ENCODE measurements around the gene RFX8. TPM values are rescaled to one million over a fixed set of nuclear protein-coding genes. Genes with fewer than 3 reads are reported as not detected.
"Not testable (repeated sequence)": the region's sequence is repeated elsewhere in the genome, so short reads cannot be mapped to it uniquely, and the experiment has no call there.

The RFX8 gene
- total and polyA plus RNA-seq, 5 experiments from 2014 or later: not detected

- peak overlapping the region in 4 of 10 donors; percentile 22 to 53 (median 27) for H3K4me3 Mint-ChIP-seq
- DNase-seq (peak in 2 of 10 donors; percentile 8 to 17), ATAC-seq (peak; percentile 44 to 66)
- POLR2A ChIA-PET: interaction anchor here (1.6 kb wide), 1 partner anchor 19 kb away, joined by 4 read pairs; no protein-coding TSS in a partner anchor
- H3K4me1 Mint-ChIP-seq: peaks cover 6 to 28% (median 19%) of the 10 kb centered on the region in 4 donors
- H3K36me3 Mint-ChIP-seq: no peaks in the 10 kb centered on the region
- no peaks in the 10 kb centered on the region for H3K27me3 Mint-ChIP-seq
- peak overlapping the region in 4 of 10 donors; percentile 61 to 74 (median 64) for H3K27ac Mint-ChIP-seq
- H3K9me3 Mint-ChIP-seq: no peaks in the 10 kb centered on the region
Measured at GRCh38 chr2:101361522-101361921, 113.4 kb downstream of the RFX8 start.

- Mint-ChIP-seq H3K27ac (peak overlapping the region in 2 of 10 donors; percentile 45 to 61), H3K27me3 (no peaks in the 10 kb centered on the region), H3K4me1 (peaks cover 6 to 28% (median 19%) of the 10 kb centered on the region in 4 donors), H3K36me3 (no peaks in the 10 kb centered on the region), H3K9me3 (no peaks in the 10 kb centered on the region), H3K4me3 (peak overlapping the region in 4 of 10 donors; percentile 22 to 53 (median 40))
- ATAC-seq (no peak), DNase-seq (no peak)
- POLR2A ChIA-PET: interaction anchor here (1.6 kb wide), 1 partner anchor 19 kb away, joined by 4 read pairs; no protein-coding TSS in a partner anchor
Measured at GRCh38 chr2:101361121-101361520, 113.8 kb downstream of the RFX8 start.

GRCh38 chr2:101360232-101360631 lies 114.7 kb downstream of the RFX8 start:
- no peak overlapping the region for H3K4me3 Mint-ChIP-seq
- peak overlapping the region in 3 of 10 donors; percentile 1 to 46 (median 18) for H3K27ac Mint-ChIP-seq
- H3K36me3 Mint-ChIP-seq: no peaks in the 10 kb centered on the region
- ATAC-seq (no peak), DNase-seq (no peak)
- no peaks in the 10 kb centered on the region for H3K9me3 Mint-ChIP-seq
- H3K27me3 Mint-ChIP-seq: no peaks in the 10 kb centered on the region
- POLR2A ChIA-PET: interaction anchor here (0.9 kb wide), 1 partner anchor 49 kb away, joined by 4 read pairs; no protein-coding TSS in a partner anchor
- H3K4me1 Mint-ChIP-seq: peaks cover 8 to 28% (median 19%) of the 10 kb centered on the region in 4 donors

- Mint-ChIP-seq H3K9me3 (no peaks in the 10 kb centered on the region), H3K27ac (no peak overlapping the region), H3K27me3 (no peaks in the 10 kb centered on the region), H3K4me1 (peaks cover 8 to 28% (median 19%) of the 10 kb centered on the region in 4 donors), H3K4me3 (no peak overlapping the region), H3K36me3 (no peaks in the 10 kb centered on the region)
- POLR2A ChIA-PET: no interaction called here
- no peak for DNase-seq
- ATAC-seq: no peak
Measured at GRCh38 chr2:101359410-101359954, 115.4 kb downstream of the RFX8 start.

- Mint-ChIP-seq H3K27ac (peak overlapping the region in 1 of 10 donors; percentile 9), H3K9me3 (no peaks in the 10 kb centered on the region), H3K36me3 (no peaks in the 10 kb centered on the region), H3K4me3 (no peak overlapping the region), H3K4me1 (peaks cover 8 to 25% (median 16%) of the 10 kb centered on the region in 4 donors), H3K27me3 (no peaks in the 10 kb centered on the region)
- POLR2A ChIA-PET: no interaction called here
- DNase-seq (no peak), ATAC-seq (no peak)
Measured at GRCh38 chr2:101357376-101357775, 117.5 kb downstream of the RFX8 start.

GRCh38 chr2:101356521-101356920 lies 118.4 kb downstream of the RFX8 start:
- H3K4me1 Mint-ChIP-seq: peaks cover 5 to 17% (median 7%) of the 10 kb centered on the region in 4 donors
- no peaks in the 10 kb centered on the region for H3K27me3 Mint-ChIP-seq
- H3K4me3 Mint-ChIP-seq: no peak overlapping the region
- POLR2A ChIA-PET: no interaction called here
- H3K9me3 Mint-ChIP-seq: no peaks in the 10 kb centered on the region
- no peak overlapping the region for H3K27ac Mint-ChIP-seq
- no peaks in the 10 kb centered on the region for H3K36me3 Mint-ChIP-seq
- DNase-seq: no peak
- ATAC-seq: no peak

- no peaks in the 10 kb centered on the region for H3K9me3 Mint-ChIP-seq
- POLR2A ChIA-PET: no interaction called here
- no peak overlapping the region for H3K4me3 Mint-ChIP-seq
- H3K36me3 Mint-ChIP-seq: no peaks in the 10 kb centered on the region
- peaks cover 2 to 12% (median 2%) of the 10 kb centered on the region in 4 donors for H3K4me1 Mint-ChIP-seq
- no peak for DNase-seq
- no peak overlapping the region for H3K27ac Mint-ChIP-seq
- no peaks in the 10 kb centered on the region for H3K27me3 Mint-ChIP-seq
- no peak for ATAC-seq
Measured at GRCh38 chr2:101356055-101356454, 118.9 kb downstream of the RFX8 start.

GRCh38 chr2:101355401-101356054 lies 119.4 kb downstream of the RFX8 start:
- POLR2A ChIA-PET: no interaction called here
- Mint-ChIP-seq H3K9me3 (no peaks in the 10 kb centered on the region), H3K36me3 (no peaks in the 10 kb centered on the region), H3K27me3 (no peaks in the 10 kb centered on the region), H3K4me1 (peaks cover 0 to 8% (median 2%) of the 10 kb centered on the region in 4 donors), H3K27ac (no peak overlapping the region), H3K4me3 (no peak overlapping the region)
- DNase-seq: no peak
- no peak for ATAC-seq

- H3K27ac Mint-ChIP-seq: no peak overlapping the region
- DNase-seq (no peak), ATAC-seq (no peak)
- no peaks in the 10 kb centered on the region for H3K9me3 Mint-ChIP-seq
- POLR2A ChIA-PET: no interaction called here
- H3K27me3 Mint-ChIP-seq: no peaks in the 10 kb centered on the region
- H3K4me3 Mint-ChIP-seq: no peak overlapping the region
- no peaks in the 10 kb centered on the region for H3K36me3 Mint-ChIP-seq
- peaks cover 0 to 5% (median 3%) of the 10 kb centered on the region in 4 donors for H3K4me1 Mint-ChIP-seq
Measured at GRCh38 chr2:101354420-101355311, 120.2 kb downstream of the RFX8 start.

GRCh38 chr2:101352631-101353030 lies 122.3 kb downstream of the RFX8 start:
- H3K9me3 Mint-ChIP-seq: not testable (repeated sequence)

GRCh38 chr2:101351207-101351606 lies 123.7 kb downstream of the RFX8 start:
- Mint-ChIP-seq H3K27me3 (no peaks in the 10 kb centered on the region), H3K9me3 (no peaks in the 10 kb centered on the region), H3K4me1 (peaks cover 0 to 5% (median 3%) of the 10 kb centered on the region in 4 donors), H3K27ac (no peak overlapping the region), H3K36me3 (no peaks in the 10 kb centered on the region), H3K4me3 (no peak overlapping the region)
- ATAC-seq: no peak
- POLR2A ChIA-PET: no interaction called here
- DNase-seq: no peak

More at GRCh38 chr2:101352631-101353030, 122.3 kb downstream of the RFX8 start:
- not testable (repeated sequence) for ATAC-seq, H3K4me1 Mint-ChIP-seq, H3K4me3 Mint-ChIP-seq, H3K27ac Mint-ChIP-seq, H3K27me3 Mint-ChIP-seq, DNase-seq, H3K36me3 Mint-ChIP-seq
- POLR2A ChIA-PET: interaction anchor here (0.7 kb wide), 1 partner anchor 720 kb away, joined by 3 read pairs; no protein-coding TSS in a partner anchor

GRCh38 chr2:101349893-101350662 lies 124.8 kb downstream of the RFX8 start:
- H3K27ac Mint-ChIP-seq: no peak overlapping the region
- ATAC-seq (peak in 1 of 2 donors; percentile 39), DNase-seq (no peak)
- POLR2A ChIA-PET: no interaction called here
- no peaks in the 10 kb centered on the region for H3K36me3 Mint-ChIP-seq
- H3K4me1 Mint-ChIP-seq: peaks cover 0 to 5% (median 2%) of the 10 kb centered on the region in 4 donors
- H3K9me3 Mint-ChIP-seq: no peaks in the 10 kb centered on the region
- H3K27me3 Mint-ChIP-seq: no peaks in the 10 kb centered on the region
- no peak overlapping the region for H3K4me3 Mint-ChIP-seq
